Kidney (tissue), 14 donors: ENCODE data around the gene ZNF32. TPM values are rescaled to one million over a fixed set of nuclear protein-coding genes. Genes with fewer than 3 reads are reported as not detected.

Experiments used
- DNase-seq, 5 donors: peaks; one replicate each; pipeline ENCODE4 v3.0.0-alpha.2; 2013 to 2020
- FAIRE-seq: peaks from 2 replicates; lab custom pipeline; 2012; peaks lifted over from hg19 to GRCh38; lab: Jason Lieb, UNC
- H3K27ac ChIP-seq, 2 donors: one replicate each; pipeline ENCODE4 v1.7.0; 2013; ENCODE audit warnings: low read depth in 2 of 2, low read length in 2 of 2, inconsistent platforms in 1 of 2
- H3K27me3 ChIP-seq: one replicate; pipeline ENCODE4 v1.7.1; 2013; ENCODE audit warnings: low read length, inconsistent platforms; ENCODE audit not compliant: control insufficient read depth, insufficient read depth
- H3K36me3 ChIP-seq, 3 donors: one replicate each; pipeline versions ENCODE4 v1.7.0 to v1.7.1; 2013; ENCODE audit warnings: low read length in 3 of 3, control low read depth in 1 of 3, inconsistent platforms in 1 of 3; ENCODE audit not compliant: insufficient read depth in 3 of 3, control insufficient read depth in 2 of 3
- H3K4me1 ChIP-seq, 3 donors: one replicate each; pipeline versions ENCODE4 v1.7.0 to v1.7.1; 2013; ENCODE audit warnings: low read length in 3 of 3, inconsistent platforms in 1 of 3, low read depth in 1 of 3; ENCODE audit not compliant: control insufficient read depth in 2 of 3, insufficient read depth in 2 of 3
- H3K4me3 ChIP-seq, 3 donors: one replicate each; pipeline versions ENCODE4 v1.7.0 to v1.8.1; 2013; ENCODE audit warnings: low read length in 3 of 3, control low read depth in 1 of 3, inconsistent platforms in 1 of 3
- H3K9ac ChIP-seq, 3 donors: one replicate each; pipeline versions ENCODE4 v1.7.0 to v1.7.1; 2013; ENCODE audit warnings: low read length in 3 of 3, control low read depth in 1 of 3, inconsistent platforms in 1 of 3
- H3K9me3 ChIP-seq, 3 donors: one replicate each; pipeline versions ENCODE4 v1.7.0 to v1.7.1; 2013; ENCODE audit warnings: low read length in 3 of 3, control low read depth in 1 of 3, inconsistent platforms in 1 of 3; ENCODE audit not compliant: control insufficient read depth in 2 of 3, insufficient read depth in 1 of 3
- intact Hi-C: fragments of 100-400 bp; cut with DNase I; formaldehyde crosslinking; loops from one replicate; pipeline ENCODE4 v1.11.1; 2022
- polyA plus RNA-seq: library from polyadenylated mRNA; stranded (reverse); fragments of 350-450 nt; fragmentation: Illumina TruSeq; extraction: RNeasy Lipid Tissue Mini Kit (QIAGEN cat#74804); gene quantifications from one replicate; pipeline ENCODE4 v1.2.3, GENCODE V29; 2014; ENCODE audit warnings: low read depth, low replicate concordance; ENCODE audit not compliant: insufficient read depth
- total RNA-seq: library from RNA; stranded (reverse); fragmentation: NEBNext Ultra II Directional; extraction: Animal tissue kit (Norgen Biotek cat#: 25700); gene quantifications from one replicate; pipeline ENCODE4 v1.2.1, GENCODE V29; 2021
- TF ChIP-seq, protein P1 (sequence below): IDR thresholded peaks from 3 replicates; pipeline ENCODE4 v1.5.1; 2012; ENCODE audit warnings: mild to moderate bottlenecking, moderate library complexity, borderline replicate concordance; ENCODE audit not compliant: insufficient read depth; ENCODE audit errors: extremely low read depth
- donor health status: control.
- donor health status: control.
- donor health status: control.
- donor health status: control.
- donor health status: control.
- donor health status: DM: yes; HTN: yes; CAD: no.
- donor health status: Normal renal cell carcinoma (clear cell type).

The ZNF32 gene
- total and polyA plus RNA-seq, 2 donors from 2014 or later: 35.0 to 73.7 TPM

DNA sequence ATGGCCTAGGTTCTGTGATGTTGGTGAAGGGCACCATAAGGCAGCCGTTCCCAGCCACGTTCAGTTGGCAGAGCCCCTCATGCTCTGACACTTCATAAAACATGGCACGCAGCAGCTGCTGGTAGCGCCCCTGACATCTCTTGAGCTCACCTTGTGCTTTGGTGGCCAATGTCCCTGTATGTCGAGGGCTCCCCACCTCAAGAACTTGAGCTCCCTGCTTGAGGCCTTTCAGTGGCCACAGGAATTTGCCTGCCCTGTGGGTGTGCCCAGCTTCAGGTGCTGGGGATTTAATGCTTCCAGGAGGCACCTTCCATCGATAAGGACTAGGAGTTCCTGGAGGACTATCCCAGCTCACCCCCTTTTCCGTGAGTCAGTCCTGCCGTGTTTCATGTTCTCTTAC, 9.5 kb upstream of the ZNF32 start:
- no peak for DNase-seq
- H3K4me1 ChIP-seq: no peaks in the 10 kb centered on the region
- H3K36me3 ChIP-seq: no peaks in the 10 kb centered on the region
- TF ChIP-seq, protein P1, sequence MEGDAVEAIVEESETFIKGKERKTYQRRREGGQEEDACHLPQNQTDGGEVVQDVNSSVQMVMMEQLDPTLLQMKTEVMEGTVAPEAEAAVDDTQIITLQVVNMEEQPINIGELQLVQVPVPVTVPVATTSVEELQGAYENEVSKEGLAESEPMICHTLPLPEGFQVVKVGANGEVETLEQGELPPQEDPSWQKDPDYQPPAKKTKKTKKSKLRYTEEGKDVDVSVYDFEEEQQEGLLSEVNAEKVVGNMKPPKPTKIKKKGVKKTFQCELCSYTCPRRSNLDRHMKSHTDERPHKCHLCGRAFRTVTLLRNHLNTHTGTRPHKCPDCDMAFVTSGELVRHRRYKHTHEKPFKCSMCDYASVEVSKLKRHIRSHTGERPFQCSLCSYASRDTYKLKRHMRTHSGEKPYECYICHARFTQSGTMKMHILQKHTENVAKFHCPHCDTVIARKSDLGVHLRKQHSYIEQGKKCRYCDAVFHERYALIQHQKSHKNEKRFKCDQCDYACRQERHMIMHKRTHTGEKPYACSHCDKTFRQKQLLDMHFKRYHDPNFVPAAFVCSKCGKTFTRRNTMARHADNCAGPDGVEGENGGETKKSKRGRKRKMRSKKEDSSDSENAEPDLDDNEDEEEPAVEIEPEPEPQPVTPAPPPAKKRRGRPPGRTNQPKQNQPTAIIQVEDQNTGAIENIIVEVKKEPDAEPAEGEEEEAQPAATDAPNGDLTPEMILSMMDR: no peak
- FAIRE-seq: no peak
- no peak overlapping the region for H3K27ac ChIP-seq
- no peaks in the 10 kb centered on the region for H3K27me3 ChIP-seq
- intact Hi-C loops: no loop called here
- no peaks in the 10 kb centered on the region for H3K9me3 ChIP-seq
- H3K9ac ChIP-seq: no peak overlapping the region
- no peak overlapping the region for H3K4me3 ChIP-seq

DNA sequence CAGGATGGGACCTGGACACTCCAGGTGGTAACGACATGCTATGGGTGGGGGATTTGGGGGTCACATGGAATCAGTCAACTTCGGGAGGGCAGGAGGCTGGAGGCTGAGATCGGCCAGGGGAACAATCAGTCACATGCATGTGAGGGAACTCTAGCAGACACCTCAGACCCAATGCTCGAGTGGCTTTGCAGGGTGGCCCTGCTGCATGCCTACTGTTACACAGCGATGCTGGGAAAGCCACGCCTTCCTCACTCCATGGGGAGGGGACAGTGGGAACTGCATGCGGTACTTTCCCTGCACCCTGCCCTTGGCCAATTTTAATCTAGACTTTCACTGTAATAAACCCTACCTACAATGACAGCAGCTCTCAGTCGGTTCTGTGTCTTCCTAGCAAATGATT, 6.6 kb upstream of the ZNF32 start:
- intact Hi-C loops: no loop called here
- Histone ChIP-seq H3K36me3 (no peaks in the 10 kb centered on the region), H3K4me1 (no peaks in the 10 kb centered on the region), H3K9me3 (no peaks in the 10 kb centered on the region), H3K9ac (no peak overlapping the region), H3K27me3 (no peaks in the 10 kb centered on the region), H3K4me3 (no peak overlapping the region), H3K27ac (no peak overlapping the region)
- TF ChIP-seq, protein P1: no peak
- no peak for DNase-seq
- FAIRE-seq: no peak

DNA sequence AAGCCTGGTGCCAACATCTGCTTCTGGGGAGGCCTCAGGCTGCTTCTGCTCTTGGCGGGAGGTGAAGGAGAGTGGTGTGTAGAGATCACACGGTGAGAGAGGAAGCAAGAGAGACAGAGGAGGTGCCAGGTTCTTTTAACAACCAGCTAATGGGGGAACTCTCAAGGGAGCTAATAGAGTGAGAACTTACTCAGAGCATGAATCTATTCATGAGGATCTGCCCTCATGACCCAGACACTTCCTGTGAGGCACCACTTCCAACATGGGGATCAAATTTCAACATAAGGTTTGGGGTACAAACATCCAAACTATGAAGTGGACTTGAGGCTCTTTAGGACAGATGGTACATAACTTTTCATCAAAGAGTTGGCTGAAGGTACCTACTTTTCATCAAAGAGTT, 5.1 kb upstream of the ZNF32 start:
- Histone ChIP-seq H3K27me3 (no peaks in the 10 kb centered on the region), H3K36me3 (no peaks in the 10 kb centered on the region), H3K27ac (no peak overlapping the region), H3K4me1 (no peaks in the 10 kb centered on the region), H3K9ac (no peak overlapping the region), H3K9me3 (no peaks in the 10 kb centered on the region), H3K4me3 (no peak overlapping the region)
- FAIRE-seq (no peak), DNase-seq (no peak)
- intact Hi-C loops: no loop called here
- TF ChIP-seq, protein P1: no peak

DNA sequence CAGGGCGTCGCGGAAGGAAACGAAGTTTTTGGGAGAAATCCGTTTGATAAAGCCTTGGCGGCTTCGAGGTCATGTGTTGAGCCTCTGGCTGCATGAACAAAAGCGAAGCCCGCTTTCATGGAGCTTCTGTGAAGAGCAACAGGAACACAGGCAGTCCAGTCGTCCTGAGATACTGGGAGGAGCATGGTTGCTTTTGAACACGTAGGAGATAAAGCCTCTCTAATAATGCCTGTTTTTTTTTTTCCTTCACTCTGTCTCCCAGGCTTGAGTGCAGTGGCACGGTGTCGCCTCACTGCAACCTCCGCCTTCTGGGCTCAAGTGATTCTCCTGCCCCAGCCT, 473 bp upstream of the ZNF32 start:
- H3K4me1 ChIP-seq: no peaks in the 10 kb centered on the region
- FAIRE-seq: no peak
- H3K27ac ChIP-seq: peak overlapping the region; percentile 37 to 59
- no peaks in the 10 kb centered on the region for H3K27me3 ChIP-seq
- intact Hi-C loops: no loop called here
- DNase-seq: no peak
- peak overlapping the region; percentile 65 to 88 (median 73) for H3K4me3 ChIP-seq
- peak overlapping the region; percentile 43 to 67 (median 59) for H3K9ac ChIP-seq
- TF ChIP-seq, protein P1: no peak
- H3K9me3 ChIP-seq: peaks cover 8 to 25% (median 14%) of the 10 kb centered on the region in 3 donors
- H3K36me3 ChIP-seq: peaks cover 11 to 20% (median 20%) of the 10 kb centered on the region in 3 donors
